SK-N-SH (cell line): ENCODE results near the gene CCNY. TPM values are rescaled to one million over a fixed set of nuclear protein-coding genes. Genes with fewer than 3 reads are reported as not detected.

Experiments
- CTCF ChIA-PET: fragments of 300-600, 350-600 bp; formaldehyde crosslinking; extraction: SDS; loops from one replicate; lab custom pipeline; 2021; lab: Yijun Ruan, JAX
- POLR2A ChIA-PET: fragments of 350-600 bp; sonication (Branson Sonifier 250); formaldehyde crosslinking; extraction: SDS; loops from one replicate; lab custom pipeline; 2020; ENCODE audit warnings: antibody characterized with exemption, inconsistent platforms; lab: Yijun Ruan, JAX
- DNase-seq: peaks from one replicate; pipeline ENCODE4 v3.0.0; 2012
- H2AFZ ChIP-seq: fragments of 200-600 bp; sonication (generic); 2 replicates; pipeline ENCODE4 v1.8.1; 2016; ENCODE audit warnings: antibody characterized with exemption, mild to moderate bottlenecking, low read depth
- H3F3A ChIP-seq: fragments of 200-600 bp; sonication (generic); replicated peaks from 2 replicates; pipeline ENCODE3; 2016; ENCODE audit warnings: antibody characterized with exemption, mild to moderate bottlenecking; ENCODE audit not compliant: insufficient read depth
- H3K27ac ChIP-seq, 2 experiments: fragments of 200-500 bp in 1 of 2; fragments of 200-600 bp in 1 of 2; sonication (Bioruptor generic) in 1 of 2; sonication (generic), shearing (Covaris generic) in 1 of 2; 2 replicates each; pipeline versions ENCODE4 v1.5.1 to v1.6.1; 2014 to 2016; ENCODE audit warnings: low read depth in 2 of 2, inconsistent platforms in 1 of 2, low read length in 1 of 2, mild to moderate bottlenecking in 1 of 2, mixed read lengths in 1 of 2
- H3K27me3 ChIP-seq: fragments of 200-600 bp; sonication (generic), shearing (Covaris generic); 2 replicates; pipeline ENCODE4 v1.6.1; 2016; ENCODE audit warnings: mixed run types; ENCODE audit not compliant: insufficient read depth
- H3K36me3 ChIP-seq, 2 experiments: fragments of 200-500 bp in 1 of 2; fragments of 200-600 bp in 1 of 2; sonication (Bioruptor generic) in 1 of 2; sonication (generic) in 1 of 2; replicated peaks in 1 of 2; 2 replicates each; pipeline versions ENCODE3 to v1.5.1; 2014 to 2016; ENCODE audit warnings: low read length in 1 of 2, mild to moderate bottlenecking in 1 of 2; ENCODE audit not compliant: insufficient read depth in 2 of 2, control insufficient read depth in 1 of 2
- H3K4me1 ChIP-seq, 2 experiments: fragments of 200-500 bp in 1 of 2; fragments of 200-600 bp in 1 of 2; sonication (Bioruptor generic) in 1 of 2; sonication (generic), shearing (Covaris generic) in 1 of 2; 2 replicates each; pipeline versions ENCODE4 v1.5.1 to v1.6.1; 2014 to 2016; ENCODE audit warnings: low read depth in 1 of 2, low read length in 1 of 2, mixed run types in 1 of 2; ENCODE audit not compliant: insufficient read depth in 2 of 2, control insufficient read depth in 1 of 2
- H3K4me2 ChIP-seq: fragments of 200-600 bp; sonication (generic), shearing (Covaris generic); 2 replicates; pipeline ENCODE4 v1.6.1; 2017; ENCODE audit warnings: mixed run types
- H3K4me3 ChIP-seq, 2 experiments: fragments of 200-500 bp in 1 of 2; fragments of 200-600 bp in 1 of 2; sonication (Bioruptor generic) in 1 of 2; sonication (generic), shearing (Covaris generic) in 1 of 2; 2 replicates each; pipeline versions ENCODE4 v1.5.1 to v1.8.1; 2014 to 2016; ENCODE audit warnings: low read depth in 2 of 2, inconsistent platforms in 1 of 2, low read length in 1 of 2, mild to moderate bottlenecking in 1 of 2, mixed read lengths in 1 of 2, moderate library complexity in 1 of 2
- H3K79me2 ChIP-seq: fragments of 200-600 bp; sonication (generic); 2 replicates; pipeline ENCODE4 v1.8.1; 2017; ENCODE audit warnings: mild to moderate bottlenecking; ENCODE audit not compliant: insufficient read depth
- H3K9ac ChIP-seq: fragments of 200-600 bp; sonication (generic); 2 replicates; pipeline ENCODE4 v1.6.1; 2017; ENCODE audit warnings: mixed run types
- H3K9me2 ChIP-seq: fragments of 200-600 bp; sonication (generic); 2 replicates; pipeline ENCODE4 v1.6.1; 2017; ENCODE audit warnings: mixed run types
- H3K9me3 ChIP-seq: fragments of 200-600 bp; sonication (generic); 2 replicates; pipeline ENCODE4 v1.6.1; 2017; ENCODE audit warnings: mixed run types, mild to moderate bottlenecking, moderate library complexity
- H4K20me1 ChIP-seq: fragments of 200-600 bp; sonication (generic); 2 replicates; pipeline ENCODE4 v1.6.1; 2017; ENCODE audit warnings: mild to moderate bottlenecking, mixed run types; ENCODE audit not compliant: insufficient read depth
- ELF1 ChIP-seq: IDR thresholded peaks from 2 replicates; pipeline ENCODE4 v1.4.0; 2012
- FOXJ3 ChIP-seq: sonication (generic); formaldehyde crosslinking; IDR thresholded peaks from 2 replicates; pipeline ENCODE4 v1.5.1; 2020; ENCODE audit warnings: mild to moderate bottlenecking, missing genetic modification reagents
- FOXM1 ChIP-seq: IDR thresholded peaks from 2 replicates; pipeline ENCODE4 v1.4.0; 2012; ENCODE audit warnings: low read depth, mild to moderate bottlenecking
- GATA2 ChIP-seq: sonication (generic); formaldehyde crosslinking; IDR thresholded peaks from 2 replicates; pipeline ENCODE4 v1.5.0; 2020; ENCODE audit warnings: mild to moderate bottlenecking, missing genetic modification reagents
- JUND ChIP-seq: IDR thresholded peaks from 2 replicates; pipeline ENCODE4 v1.4.0; 2012
- MEF2A ChIP-seq: IDR thresholded peaks from 2 replicates; pipeline ENCODE4 v1.4.0; 2012; ENCODE audit warnings: low read depth, borderline replicate concordance
- MXI1 ChIP-seq: IDR thresholded peaks from 2 replicates; pipeline ENCODE4 v1.6.1; 2012; ENCODE audit warnings: mild to moderate bottlenecking, low read depth, low read length, improper control_type of control experiment
- NFIC ChIP-seq: IDR thresholded peaks from 2 replicates; pipeline ENCODE4 v1.4.0; 2012; ENCODE audit warnings: borderline replicate concordance
- NRF1 ChIP-seq: IDR thresholded peaks from 2 replicates; pipeline ENCODE4 v1.6.1; 2012; ENCODE audit warnings: low read depth, mild to moderate bottlenecking, low read length
- REST ChIP-seq: IDR thresholded peaks from 2 replicates; pipeline ENCODE4 v1.6.1; 2012; ENCODE audit warnings: mild to moderate bottlenecking, low read depth, low read length, moderate library complexity
- RFX5 ChIP-seq: IDR thresholded peaks from 2 replicates; pipeline ENCODE4 v1.6.1; 2012; ENCODE audit warnings: mild to moderate bottlenecking, improper control_type of control experiment, low read length
- RXRA ChIP-seq: IDR thresholded peaks from 2 replicates; pipeline ENCODE4 v1.4.0; 2012; ENCODE audit warnings: low read depth, mild to moderate bottlenecking, borderline replicate concordance
- SIN3A ChIP-seq: IDR thresholded peaks from 2 replicates; pipeline ENCODE4 v1.6.1; 2012; ENCODE audit warnings: low read depth, mild to moderate bottlenecking, low read length, moderate library complexity, borderline replicate concordance
- SMC3 ChIP-seq: IDR thresholded peaks from 2 replicates; pipeline ENCODE4 v1.6.1; 2012; ENCODE audit warnings: low read depth, low read length, improper control_type of control experiment
- USF1 ChIP-seq: IDR thresholded peaks from 2 replicates; pipeline ENCODE4 v1.4.0; 2012; ENCODE audit warnings: low read depth, borderline replicate concordance
- USF2 ChIP-seq: fragments of 150-350 bp; IDR thresholded peaks from 2 replicates; pipeline ENCODE4 v1.6.1; 2017; ENCODE audit warnings: antibody characterized with exemption, low read length, low read depth, borderline replicate concordance
- ZBTB33 ChIP-seq: IDR thresholded peaks from 2 replicates; pipeline ENCODE4 v1.4.0; 2012; ENCODE audit warnings: low read depth, borderline replicate concordance
- WGBS: methylation state at CpG from one replicate; pipeline ENCODE4 v1.1.6; 2017; ENCODE audit warnings: low lambda C conversion rate; 5-methylcytosine and 5-hydroxymethylcytosine counted together
- polyA plus RNA-seq, 3 experiments: library from polyadenylated mRNA; depleted of rRNA; stranded (reverse); fragments of >200 nt; gene quantifications; 2 replicates each; pipeline ENCODE4 v1.2.3, GENCODE V29; 2012

The CCNY gene
- polyA plus RNA-seq, 1 of the 3 experiments (the other 2 are of a cell fraction): 29.4 TPM

GRCh38 chr10:35367107-35367859 is 31.0 kb downstream of the CCNY start:
- Histone ChIP-seq H2AFZ (no peak overlapping the region), H3K36me3 (no peaks in the 10 kb centered on the region), H3K9me3 (no peaks in the 10 kb centered on the region), H3K4me2 (no peak overlapping the region), H3K9me2 (no peaks in the 10 kb centered on the region), H3K9ac (no peak overlapping the region), H4K20me1 (peaks cover 94% of the 10 kb centered on the region), H3K4me3 (no peak overlapping the region), H3K27me3 (no peaks in the 10 kb centered on the region), H3K27ac (no peak overlapping the region), H3K4me1 (peaks cover 6 to 12% of the 10 kb centered on the region in 2 experiments; a peak in 3 of 4 replicates), H3F3A (no peaks in the 10 kb centered on the region), H3K79me2 (peaks cover 99% of the 10 kb centered on the region)
- ChIA-PET CTCF (interaction anchor here (1.3 kb wide), 1 partner anchor 17 kb away, joined by 3 read pairs; no protein-coding TSS in a partner anchor), POLR2A (interaction anchor here (0.6 kb wide), 1 partner anchor 379 kb away, joined by 3 read pairs; no protein-coding TSS in a partner anchor)
- DNase-seq: no peak
- WGBS: 81% methylated on average over 4 of the region's 4 CpGs
- TF ChIP-seq NFIC (no peak), FOXM1 (no peak), GATA2 (CRISPR knock-in tag) (no peak), REST (no peak), USF2 (no peak)

- Histone ChIP-seq H3K79me2 (peaks cover 100% of the 10 kb centered on the region), H3K9ac (no peak overlapping the region), H4K20me1 (peaks cover 99% of the 10 kb centered on the region), H3K27me3 (no peaks in the 10 kb centered on the region), H3K4me3 (no peak overlapping the region), H3F3A (no peaks in the 10 kb centered on the region), H3K36me3 (no peaks in the 10 kb centered on the region), H2AFZ (no peak overlapping the region), H3K9me2 (no peaks in the 10 kb centered on the region), H3K4me1 (peaks cover 6 to 12% of the 10 kb centered on the region in 2 experiments; a peak in 3 of 4 replicates), H3K9me3 (no peaks in the 10 kb centered on the region), H3K4me2 (no peak overlapping the region), H3K27ac (no peak overlapping the region; a peak in 1 of 4 replicates)
- ChIA-PET CTCF (interaction anchor here (0.9 to 1.3 kb wide), 2 partner anchors 16 to 50 kb away, joined by 3 read pairs; no protein-coding TSS in a partner anchor), POLR2A (no interaction called here)
- DNase-seq: no peak
- WGBS: 88% methylated on average over 4 of the region's 4 CpGs
- TF ChIP-seq NRF1: no peak
- no peak for TF ChIP-seq MXI1
- TF ChIP-seq FOXJ3 (CRISPR knock-in tag): no peak
- TF ChIP-seq SMC3: no peak
- no peak for TF ChIP-seq SIN3A
- no peak for TF ChIP-seq USF2
- no peak for TF ChIP-seq RFX5
- TF ChIP-seq MEF2A: no peak
- no peak for TF ChIP-seq ZBTB33
- TF ChIP-seq RXRA: no peak
- TF ChIP-seq GATA2 (CRISPR knock-in tag): no peak
- TF ChIP-seq JUND: no peak
- TF ChIP-seq USF1: no peak
- TF ChIP-seq ELF1: no peak
Measured at GRCh38 chr10:35367982-35368381, 31.7 kb downstream of the CCNY start.
